GM21619 (cell line): ENCODE measurements around the gene ANKRD29.
"Not testable (repeated sequence)": the region's sequence is repeated elsewhere in the genome, so short reads cannot be mapped to it uniquely, and the experiment has no call there.

Experiments used
- ATAC-seq: cut with Tn5 transposase; IDR thresholded peaks from one replicate; pipeline ENCODE4 v1.9.1; 2021; ENCODE audit not compliant: unreplicated experiment

The ANKRD29 gene

GRCh38 chr18:23584019-23584983 is 78.4 kb downstream of the ANKRD29 start:
- no peak for ATAC-seq

GRCh38 chr18:23583071-23583865 is 79.4 kb downstream of the ANKRD29 start:
- no peak for ATAC-seq

- no peak for ATAC-seq
Measured at GRCh38 chr18:23580677-23581367, 81.9 kb downstream of the ANKRD29 start.

- no peak for ATAC-seq
Measured at GRCh38 chr18:23578891-23579653, 83.6 kb downstream of the ANKRD29 start.

- ATAC-seq = no peak
Measured at GRCh38 chr18:23578067-23578701, 84.5 kb downstream of the ANKRD29 start.

- not testable (repeated sequence) for ATAC-seq
Measured at GRCh38 chr18:23577521-23577920, 85.2 kb downstream of the ANKRD29 start.

GRCh38 chr18:23575309-23575651 is 87.4 kb downstream of the ANKRD29 start:
- no peak for ATAC-seq

GRCh38 chr18:23574611-23575308 is 88.0 kb downstream of the ANKRD29 start:
- ATAC-seq = no peak

- peak; percentile 61 for ATAC-seq
Measured at GRCh38 chr18:23573626-23574431, 88.9 kb downstream of the ANKRD29 start.

GRCh38 chr18:23573020-23573419 is 89.7 kb downstream of the ANKRD29 start:
- no peak for ATAC-seq

- no peak for ATAC-seq
Measured at GRCh38 chr18:23572570-23572969, 90.1 kb downstream of the ANKRD29 start.

- no peak for ATAC-seq
Measured at GRCh38 chr18:23572012-23572411, 90.7 kb downstream of the ANKRD29 start.

- ATAC-seq = no peak
Measured at GRCh38 chr18:23570912-23571504, 91.7 kb downstream of the ANKRD29 start.

- no peak for ATAC-seq
Measured at GRCh38 chr18:23569299-23570063, 93.2 kb downstream of the ANKRD29 start.

- no peak for ATAC-seq
Measured at GRCh38 chr18:23568281-23569138, 94.2 kb downstream of the ANKRD29 start.

GRCh38 chr18:23567671-23568070 is 95.0 kb downstream of the ANKRD29 start:
- no peak for ATAC-seq
